ENCODE measurements around the gene ZNF644. TPM values are rescaled to one million over a fixed set of nuclear protein-coding genes. Genes with fewer than 3 reads are reported as not detected.
"Not testable (repeated sequence)": the region's sequence is repeated elsewhere in the genome, so short reads cannot be mapped to it uniquely, and the experiment has no call there.

Gene ZNF644
- total and polyA plus RNA-seq, 4 donors, result 12.0 to 82.3 (median 40.0) TPM

GRCh38 chr1:90943966-90944365 lies 77.9 kb downstream of the ZNF644 start:
- Histone ChIP-seq H3K4me1 (ENCODE audit: control insufficient read depth in 1 of 2, insufficient read depth in 2 of 2, low read length in 2 of 2) (no peaks in the 10 kb centered on the region), H3K27ac (ENCODE audit: low read depth in 1 of 2, low read length in 2 of 2) (no peak overlapping the region), H3K9me3 (ENCODE audit: control insufficient read depth, low read length) (no peaks in the 10 kb centered on the region), H3K4me3 (ENCODE audit: low read length in 2 of 2) (no peak overlapping the region), H3K36me3 (ENCODE audit: control insufficient read depth in 1 of 2, insufficient read depth in 2 of 2, low read length in 1 of 2) (peaks cover 0 to 2% of the 10 kb centered on the region in 2 donors), H3K27me3 (ENCODE audit: control insufficient read depth in 1 of 2, insufficient read depth in 2 of 2, low read length in 1 of 2) (no peaks in the 10 kb centered on the region)
- ATAC-seq (ENCODE audit: low FRiP score), result no peak
- no peak for DNase-seq
- intact Hi-C loops (cut with DNase I), result no loop called here
- 82 to 94% methylated on average over 4 of the region's 4 CpGs for WGBS, 2 donors

- Histone ChIP-seq H3K4me1 (ENCODE audit: control insufficient read depth in 1 of 2, insufficient read depth in 2 of 2, low read length in 2 of 2) (peaks cover 0 to 3% of the 10 kb centered on the region in 2 donors), H3K4me3 (ENCODE audit: low read length in 2 of 2) (no peak overlapping the region), H3K36me3 (ENCODE audit: control insufficient read depth in 1 of 2, insufficient read depth in 2 of 2, low read length in 1 of 2) (peaks cover 0 to 2% of the 10 kb centered on the region in 2 donors), H3K9me3 (ENCODE audit: control insufficient read depth, low read length) (no peaks in the 10 kb centered on the region), H3K27ac (ENCODE audit: low read depth in 1 of 2, low read length in 2 of 2) (no peak overlapping the region), H3K27me3 (ENCODE audit: control insufficient read depth in 1 of 2, insufficient read depth in 2 of 2, low read length in 1 of 2) (no peaks in the 10 kb centered on the region)
- intact Hi-C loops (cut with DNase I), result no loop called here
- ATAC-seq (ENCODE audit: low FRiP score), result no peak
- DNase-seq, result no peak
- 78 to 84% methylated on average over 2 of the region's 2 CpGs for WGBS, 2 donors
Observed at GRCh38 chr1:90940746-90941145, 81.1 kb downstream of the ZNF644 start.

DNA sequence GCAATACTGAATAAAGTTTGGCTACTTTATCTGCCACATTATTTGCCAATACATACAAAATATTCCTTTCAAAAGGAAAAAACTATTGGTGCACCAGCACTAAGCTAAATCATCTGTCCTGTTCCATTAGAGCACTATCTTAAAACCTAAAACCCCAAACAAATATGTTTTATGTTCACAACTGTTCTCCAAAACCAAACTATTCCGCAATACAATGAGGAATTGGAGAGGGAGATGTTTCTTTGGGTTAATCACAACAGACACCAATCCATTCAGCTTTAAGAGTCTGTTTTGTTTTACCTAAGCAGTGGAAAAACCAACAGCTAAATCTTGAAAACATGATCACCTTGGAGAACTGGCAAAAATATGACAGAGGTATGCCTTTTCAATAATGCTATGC lies 85.1 kb downstream of the ZNF644 start:
- Histone ChIP-seq H3K36me3 (ENCODE audit: control insufficient read depth in 1 of 2, insufficient read depth in 2 of 2, low read length in 1 of 2) (peaks cover 0 to 2% of the 10 kb centered on the region in 2 donors), H3K9me3 (ENCODE audit: control insufficient read depth, low read length) (no peaks in the 10 kb centered on the region), H3K4me3 (ENCODE audit: low read length in 2 of 2) (no peak overlapping the region), H3K27ac (ENCODE audit: low read depth in 1 of 2, low read length in 2 of 2) (no peak overlapping the region), H3K27me3 (ENCODE audit: control insufficient read depth in 1 of 2, insufficient read depth in 2 of 2, low read length in 1 of 2) (no peaks in the 10 kb centered on the region), H3K4me1 (ENCODE audit: control insufficient read depth in 1 of 2, insufficient read depth in 2 of 2, low read length in 2 of 2) (peaks cover 1 to 3% of the 10 kb centered on the region in 2 donors)
- intact Hi-C loops (cut with DNase I), result no loop called here
- DNase-seq (no peak), ATAC-seq (ENCODE audit: low FRiP score) (no peak)
- 90 to 99% methylated on average over 1 of the region's 1 CpG for WGBS, 2 donors

DNA sequence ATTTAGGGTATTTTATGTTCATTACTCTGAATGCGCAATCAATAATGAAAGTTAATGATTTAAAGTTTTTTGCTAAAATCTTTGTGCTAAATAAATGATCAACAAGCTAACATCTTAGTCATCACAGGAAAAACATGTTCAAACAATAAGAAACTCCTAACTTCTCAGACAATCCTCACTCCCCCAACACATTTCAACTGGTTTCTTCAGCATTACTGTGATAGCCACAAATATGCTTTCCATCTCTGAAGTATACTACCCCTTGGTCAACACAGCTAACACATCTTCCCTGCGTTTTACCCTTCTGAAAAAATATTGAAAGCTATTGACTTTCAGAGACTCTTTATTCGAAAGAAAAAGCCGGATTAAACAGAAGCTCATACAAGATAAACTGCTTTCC lies 85.8 kb downstream of the ZNF644 start:
- no peaks in the 10 kb centered on the region for H3K9me3 ChIP-seq (ENCODE audit: control insufficient read depth, low read length)
- H3K27me3 ChIP-seq (ENCODE audit: control insufficient read depth in 1 of 2, insufficient read depth in 2 of 2, low read length in 1 of 2), result no peaks in the 10 kb centered on the region
- H3K4me1 ChIP-seq (ENCODE audit: control insufficient read depth in 1 of 2, insufficient read depth in 2 of 2, low read length in 2 of 2), result peaks cover 1 to 3% of the 10 kb centered on the region in 2 donors
- H3K27ac ChIP-seq (ENCODE audit: low read depth in 1 of 2, low read length in 2 of 2), result no peak overlapping the region
- ATAC-seq (ENCODE audit: low FRiP score) (no peak), DNase-seq (no peak)
- 88 to 89% methylated on average over 4 of the region's 4 CpGs for WGBS, 2 donors
- intact Hi-C loops (cut with DNase I), result no loop called here
- peaks cover 0 to 2% of the 10 kb centered on the region in 2 donors for H3K36me3 ChIP-seq (ENCODE audit: control insufficient read depth in 1 of 2, insufficient read depth in 2 of 2, low read length in 1 of 2)
- H3K4me3 ChIP-seq (ENCODE audit: low read length in 2 of 2), result no peak overlapping the region

- DNase-seq; ATAC-seq (ENCODE audit: low FRiP score); H3K4me3 ChIP-seq (ENCODE audit: low read length in 2 of 2); H3K36me3 ChIP-seq (ENCODE audit: control insufficient read depth in 1 of 2, insufficient read depth in 2 of 2, low read length in 1 of 2); intact Hi-C loops (cut with DNase I); H3K4me1 ChIP-seq (ENCODE audit: control insufficient read depth in 1 of 2, insufficient read depth in 2 of 2, low read length in 2 of 2); H3K27me3 ChIP-seq (ENCODE audit: control insufficient read depth in 1 of 2, insufficient read depth in 2 of 2, low read length in 1 of 2); H3K9me3 ChIP-seq (ENCODE audit: control insufficient read depth, low read length); H3K27ac ChIP-seq (ENCODE audit: low read depth in 1 of 2, low read length in 2 of 2): not testable (repeated sequence)
- 98 to 99% methylated on average over 8 of the region's 8 CpGs for WGBS, 2 donors
Observed at GRCh38 chr1:90928231-90928630, 93.6 kb downstream of the ZNF644 start.

GRCh38 chr1:90927674-90928073 lies 94.2 kb downstream of the ZNF644 start:
- H3K4me3 ChIP-seq (ENCODE audit: low read length in 2 of 2); DNase-seq; H3K4me1 ChIP-seq (ENCODE audit: control insufficient read depth in 1 of 2, insufficient read depth in 2 of 2, low read length in 2 of 2); H3K9me3 ChIP-seq (ENCODE audit: control insufficient read depth, low read length); intact Hi-C loops (cut with DNase I); H3K36me3 ChIP-seq (ENCODE audit: control insufficient read depth in 1 of 2, insufficient read depth in 2 of 2, low read length in 1 of 2); H3K27me3 ChIP-seq (ENCODE audit: control insufficient read depth in 1 of 2, insufficient read depth in 2 of 2, low read length in 1 of 2); ATAC-seq (ENCODE audit: low FRiP score); H3K27ac ChIP-seq (ENCODE audit: low read depth in 1 of 2, low read length in 2 of 2): not testable (repeated sequence)
- WGBS, 2 donors, result 98% methylated on average over 5 of the region's 5 CpGs

GRCh38 chr1:90926971-90927370 lies 94.9 kb downstream of the ZNF644 start:
- Histone ChIP-seq H3K4me1 (ENCODE audit: control insufficient read depth in 1 of 2, insufficient read depth in 2 of 2, low read length in 2 of 2) (peaks cover 8 to 9% of the 10 kb centered on the region in 2 donors), H3K4me3 (ENCODE audit: low read length in 2 of 2) (no peak overlapping the region), H3K27me3 (ENCODE audit: control insufficient read depth in 1 of 2, insufficient read depth in 2 of 2, low read length in 1 of 2) (no peaks in the 10 kb centered on the region), H3K27ac (ENCODE audit: low read depth in 1 of 2, low read length in 2 of 2) (no peak overlapping the region), H3K9me3 (ENCODE audit: control insufficient read depth, low read length) (no peaks in the 10 kb centered on the region), H3K36me3 (ENCODE audit: control insufficient read depth in 1 of 2, insufficient read depth in 2 of 2, low read length in 1 of 2) (no peaks in the 10 kb centered on the region)
- 46 to 57% methylated on average over 3 of the region's 3 CpGs for WGBS, 2 donors
- ATAC-seq (ENCODE audit: low FRiP score) (no peak), DNase-seq (no peak)
- intact Hi-C loops (cut with DNase I), result no loop called here

GRCh38 chr1:90925928-90926869 lies 95.6 kb downstream of the ZNF644 start:
- Histone ChIP-seq H3K27me3 (ENCODE audit: control insufficient read depth in 1 of 2, insufficient read depth in 2 of 2, low read length in 1 of 2) (no peaks in the 10 kb centered on the region), H3K27ac (ENCODE audit: low read depth in 1 of 2, low read length in 2 of 2) (no peak overlapping the region), H3K9me3 (ENCODE audit: control insufficient read depth, low read length) (no peaks in the 10 kb centered on the region), H3K4me1 (ENCODE audit: control insufficient read depth in 1 of 2, insufficient read depth in 2 of 2, low read length in 2 of 2) (peaks cover 8% of the 10 kb centered on the region in 2 donors), H3K4me3 (ENCODE audit: low read length in 2 of 2) (no peak overlapping the region), H3K36me3 (ENCODE audit: control insufficient read depth in 1 of 2, insufficient read depth in 2 of 2, low read length in 1 of 2) (no peaks in the 10 kb centered on the region)
- intact Hi-C loops (cut with DNase I), result no loop called here
- no peak for ATAC-seq (ENCODE audit: low FRiP score)
- DNase-seq, result no peak
- 88% methylated on average over 1 of the region's 1 CpG for WGBS, 2 donors

DNA sequence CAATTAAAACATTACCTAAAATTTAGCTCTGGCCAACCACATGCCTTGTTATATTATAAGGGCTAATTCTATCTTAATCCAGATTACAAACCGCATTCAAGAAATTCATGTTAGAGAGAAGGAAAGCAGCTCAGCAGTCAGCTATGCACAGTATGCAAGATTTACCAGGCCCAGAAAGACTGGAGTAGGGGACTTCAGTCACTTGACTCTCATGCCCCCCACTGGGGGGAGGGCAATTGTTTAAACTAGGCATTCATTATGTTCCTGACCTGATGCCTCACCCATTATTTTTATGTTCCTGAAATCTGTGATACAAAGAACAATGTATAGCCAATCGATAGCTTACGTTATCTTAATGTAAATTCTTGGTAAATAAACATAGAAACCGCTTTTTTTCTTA lies 96.9 kb downstream of the ZNF644 start:
- WGBS, 2 donors, result 79 to 86% methylated on average over 4 of the region's 4 CpGs
- no peak for ATAC-seq (ENCODE audit: low FRiP score)
- H3K4me1 ChIP-seq (ENCODE audit: control insufficient read depth in 1 of 2, insufficient read depth in 2 of 2, low read length in 2 of 2), result peaks cover 8% of the 10 kb centered on the region in 2 donors

More for the DNA sequence above, 96.9 kb downstream of the ZNF644 start:
- no peak overlapping the region for H3K4me3 ChIP-seq (ENCODE audit: low read length in 2 of 2)
- H3K9me3 ChIP-seq (ENCODE audit: control insufficient read depth, low read length), result no peaks in the 10 kb centered on the region
- H3K27ac ChIP-seq (ENCODE audit: low read depth in 1 of 2, low read length in 2 of 2), result no peak overlapping the region
- no peaks in the 10 kb centered on the region for H3K36me3 ChIP-seq (ENCODE audit: control insufficient read depth in 1 of 2, insufficient read depth in 2 of 2, low read length in 1 of 2)
- no peaks in the 10 kb centered on the region for H3K27me3 ChIP-seq (ENCODE audit: control insufficient read depth in 1 of 2, insufficient read depth in 2 of 2, low read length in 1 of 2)
- DNase-seq, result no peak
- intact Hi-C loops (cut with DNase I), result no loop called here

Measured in aorta (tissue), 5 donors.